IMR-90 (cell line): ENCODE data around the gene SCN4A. TPM values are rescaled to one million over a fixed set of nuclear protein-coding genes. Genes with fewer than 3 reads are reported as not detected.

Source experiments
- ATAC-seq: fragments of 200-7000 bp; cut with Tn5 transposase; 2 replicates; pipeline ENCODE4 v1.9.1; 2020; ENCODE audit warnings: low read depth, mild to moderate bottlenecking, moderate library complexity
- BruUV-seq: library from RNA; stranded (reverse); fragments of 400-500 nt; replicated peaks from 2 replicates; lab custom pipeline; 2021; lab: Mats Ljungman, UMichigan
- CTCF ChIA-PET: fragments of 300-600 bp; formaldehyde crosslinking; extraction: SDS; loops from one replicate; lab custom pipeline; 2021; ENCODE audit warnings: antibody characterized with exemption; lab: Yijun Ruan, JAX
- POLR2A ChIA-PET: fragments of 300-600 bp; sonication (Branson Sonifier 250); formaldehyde crosslinking; loops from one replicate; lab custom pipeline; 2022; ENCODE audit warnings: antibody characterized with exemption; ENCODE audit not compliant: unreplicated experiment; lab: Charles Lee
- DNase-seq: peaks from one replicate; pipeline ENCODE4 v3.0.0; 2013
- H2AFZ ChIP-seq: replicated peaks from 2 replicates; pipeline ENCODE3; 2013; ENCODE audit warnings: low read length, mild to moderate bottlenecking; ENCODE audit not compliant: poor library complexity
- H2AK5ac ChIP-seq: 2 replicates; pipeline ENCODE4 v1.6.1; 2013; ENCODE audit warnings: low read depth, low read length, inconsistent platforms
- H2AK9ac ChIP-seq: replicated peaks from 2 replicates; pipeline ENCODE3; 2013; ENCODE audit warnings: mild to moderate bottlenecking, low read depth, low read length, moderate library complexity; ENCODE audit not compliant: poor library complexity
- H2BK120ac ChIP-seq: 2 replicates; pipeline ENCODE4 v1.6.1; 2013; ENCODE audit warnings: low read depth, low read length, inconsistent platforms
- H2BK15ac ChIP-seq: 3 replicates; pipeline ENCODE4 v1.6.1; 2013; ENCODE audit warnings: low read depth, low read length, inconsistent platforms
- H2BK20ac ChIP-seq: 2 replicates; pipeline ENCODE4 v1.6.1; 2013; ENCODE audit warnings: low read depth, mild to moderate bottlenecking, inconsistent platforms, low read length, moderate library complexity
- H2BK5ac ChIP-seq: 2 replicates; pipeline ENCODE4 v1.6.1; 2013; ENCODE audit warnings: mild to moderate bottlenecking, low read depth, low read length, inconsistent platforms; ENCODE audit not compliant: poor library complexity, severe bottlenecking
- H3K14ac ChIP-seq: replicated peaks from 2 replicates; pipeline ENCODE4 v1.6.1; 2013; ENCODE audit warnings: low read depth, low read length, inconsistent platforms
- H3K18ac ChIP-seq: 2 replicates; pipeline ENCODE4 v1.6.1; 2013; ENCODE audit warnings: low read depth, low read length, control low read depth
- H3K23ac ChIP-seq: 2 replicates; pipeline ENCODE4 v1.6.1; 2013; ENCODE audit warnings: low read depth, low read length, inconsistent platforms
- H3K27ac ChIP-seq: 2 replicates; pipeline ENCODE4 v1.5.1; 2013; ENCODE audit warnings: mild to moderate bottlenecking, control low read depth, low read length; ENCODE audit not compliant: insufficient read depth
- H3K27me3 ChIP-seq: 2 replicates; pipeline ENCODE4 v1.6.1; 2013; ENCODE audit warnings: low read length; ENCODE audit not compliant: control insufficient read depth, insufficient read depth
- H3K36me3 ChIP-seq: 2 replicates; pipeline ENCODE4 v1.6.1; 2013; ENCODE audit warnings: low read length, mixed read lengths; ENCODE audit not compliant: control insufficient read depth, insufficient read depth
- H3K4ac ChIP-seq: 2 replicates; pipeline ENCODE4 v1.6.1; 2013; ENCODE audit warnings: low read depth, low read length, inconsistent platforms
- H3K4me1 ChIP-seq: 2 replicates; pipeline ENCODE4 v1.6.1; 2013; ENCODE audit warnings: low read length, mixed read lengths; ENCODE audit not compliant: control insufficient read depth, insufficient read depth
- H3K4me2 ChIP-seq: 2 replicates; pipeline ENCODE4 v1.6.1; 2013; ENCODE audit warnings: low read depth, mild to moderate bottlenecking, control low read depth, low read length, moderate library complexity
- H3K4me3 ChIP-seq: 2 replicates; pipeline ENCODE4 v1.5.1; 2013; ENCODE audit warnings: low read depth, mild to moderate bottlenecking, control low read depth, low read length, moderate library complexity; ENCODE audit not compliant: insufficient read depth
- H3K56ac ChIP-seq: 2 replicates; pipeline ENCODE4 v1.6.1; 2013; ENCODE audit warnings: low read length, inconsistent platforms; ENCODE audit not compliant: insufficient read depth; ENCODE audit errors: extremely low read depth
- H3K79me1 ChIP-seq, 2 experiments: 2 replicates each; pipeline ENCODE4 v1.6.1; 2013; ENCODE audit warnings: low read length in 2 of 2, inconsistent platforms in 1 of 2, low read depth in 1 of 2
- H3K9ac ChIP-seq: 2 replicates; pipeline ENCODE4 v1.6.1; 2013; ENCODE audit warnings: low read depth, low read length, control low read depth
- H3K9me1 ChIP-seq: 2 replicates; pipeline ENCODE4 v1.6.1; 2013; ENCODE audit warnings: low read length, inconsistent platforms; ENCODE audit not compliant: insufficient read depth
- H3K9me3 ChIP-seq: 2 replicates; pipeline ENCODE4 v1.6.1; 2013; ENCODE audit warnings: low read length; ENCODE audit not compliant: control insufficient read depth, insufficient read depth
- H4K20me1 ChIP-seq: 2 replicates; pipeline ENCODE4 v1.6.1; 2013; ENCODE audit warnings: low read length, inconsistent platforms; ENCODE audit not compliant: insufficient read depth
- H4K5ac ChIP-seq: 2 replicates; pipeline ENCODE4 v1.6.1; 2013; ENCODE audit warnings: mild to moderate bottlenecking, low read depth, low read length, control low read depth
- H4K8ac ChIP-seq, 2 experiments: 2 replicates each; pipeline ENCODE4 v1.6.1; 2013; ENCODE audit warnings: low read depth in 2 of 2, low read length in 2 of 2, control low read depth in 1 of 2, inconsistent platforms in 1 of 2
- H4K91ac ChIP-seq: 2 replicates; pipeline ENCODE4 v1.6.1; 2013; ENCODE audit warnings: low read depth, low read length, inconsistent platforms; ENCODE audit not compliant: insufficient read depth
- NFE2L2 ChIP-seq: fragments of 150-350 bp; IDR thresholded peaks from 2 replicates; pipeline ENCODE4 v1.6.1; 2016; ENCODE audit warnings: low read depth, mild to moderate bottlenecking, low read length
- WGBS, 2 experiments: methylation state at CpG; one replicate each; pipeline versions ENCODE4 v1.1.5 to v1.1.7; 2013; ENCODE audit warnings: missing lambda C conversion rate in 2 of 2; ENCODE audit not compliant: insufficient read length in 1 of 2; ENCODE audit errors: extremely low coverage in 2 of 2; 5-methylcytosine and 5-hydroxymethylcytosine counted together
- dilution Hi-C: fragments of 300-500 bp; cut with HindIII; formaldehyde crosslinking; loops from one replicate; pipeline ENCODE4 v1.14.3; 2018; ENCODE audit warnings: low sequenced_read_pairs; ENCODE audit not compliant: unreplicated experiment
- in situ Hi-C: fragments of 300-500 bp; cut with MboI; formaldehyde crosslinking; loops from 3 replicates; pipeline ENCODE4 v1.14.3; 2019; ENCODE audit warnings: low sequenced_read_pairs, inconsistent platforms, mixed read lengths
- intact Hi-C: fragments of 100-400 bp; cut with micrococcal nuclease; formaldehyde crosslinking; loops from 2 replicates; pipeline ENCODE4 v1.10.0; 2022
- polyA plus RNA-seq, 3 experiments: library from polyadenylated mRNA; depleted of rRNA; stranded (reverse); fragments of >200 nt; gene quantifications; 2 replicates each; pipeline ENCODE4 v1.2.3, GENCODE V29; 2012; ENCODE audit warnings: low replicate concordance in 1 of 3
- total RNA-seq: library from RNA; depleted of rRNA; stranded (reverse); fragments of >200 nt; gene quantifications from 2 replicates; pipeline ENCODE4 v1.2.3, GENCODE V29; 2012
- TF ChIP-seq, protein P1 (sequence below): fragments of 150-350 bp; IDR thresholded peaks from 2 replicates; pipeline ENCODE4 v1.6.1; 2017; ENCODE audit warnings: mild to moderate bottlenecking, antibody characterized with exemption, low read length, low read depth

SCN4A gene
- total and polyA plus RNA-seq, 2 of the 4 experiments (the other 2 are of a cell fraction): not detected

DNA sequence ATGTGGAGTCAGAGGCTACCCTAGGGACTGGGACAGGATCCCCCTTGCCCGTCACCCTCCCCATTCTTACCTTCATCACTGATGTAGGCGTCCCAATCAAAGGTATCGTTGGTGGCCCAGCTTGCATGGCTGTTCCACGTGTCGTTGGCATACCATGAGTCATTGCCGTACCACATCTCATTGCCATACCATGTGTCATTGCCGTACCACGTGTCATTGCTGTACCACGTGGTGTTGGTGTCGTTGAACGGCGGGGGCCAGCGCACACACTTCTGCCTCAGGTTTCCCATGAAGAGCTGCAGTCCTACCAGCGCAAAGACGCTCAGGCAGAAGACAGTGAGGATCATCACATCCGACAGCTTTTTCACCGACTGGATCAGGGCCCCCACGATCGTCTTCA is 4.8 kb downstream of the SCN4A start:
- Histone ChIP-seq H3K4me2 (no peak overlapping the region), H3K4me1 (no peaks in the 10 kb centered on the region), H3K9me1 (0 out of 2 replicates have a peak, but pooled peaks cover 3% of the 10 kb centered on the region), H4K20me1 (no peaks in the 10 kb centered on the region), H3K27ac (no peak overlapping the region), H2AK5ac (no peak overlapping the region), H3K14ac (no peak overlapping the region), H3K4ac (no peak overlapping the region), H2AFZ (no peak overlapping the region), H3K27me3 (peaks cover 26% of the 10 kb centered on the region), H2BK15ac (no peak overlapping the region), H3K9ac (no peak overlapping the region), H4K91ac (no peak overlapping the region), H3K4me3 (no peak overlapping the region), H2AK9ac (no peak overlapping the region), H3K79me1 (no peaks in the 10 kb centered on the region), H3K18ac (no peak overlapping the region), H2BK5ac (no peak overlapping the region), H3K36me3 (no peaks in the 10 kb centered on the region), H2BK120ac (no peak overlapping the region), H3K56ac (no peak overlapping the region), H2BK20ac (no peak overlapping the region), H3K9me3 (no peaks in the 10 kb centered on the region), H3K23ac (no peak overlapping the region), H4K5ac (no peak overlapping the region), H4K8ac (no peak overlapping the region)
- no TSS peak for BruUV-seq
- DNase-seq: peak; percentile 8
- ChIA-PET POLR2A (no interaction called here), CTCF (interaction anchor here (1.0 kb wide), 1 partner anchor 21 kb away, joined by 3 read pairs; no protein-coding TSS in a partner anchor)
- TF ChIP-seq, protein P1, sequence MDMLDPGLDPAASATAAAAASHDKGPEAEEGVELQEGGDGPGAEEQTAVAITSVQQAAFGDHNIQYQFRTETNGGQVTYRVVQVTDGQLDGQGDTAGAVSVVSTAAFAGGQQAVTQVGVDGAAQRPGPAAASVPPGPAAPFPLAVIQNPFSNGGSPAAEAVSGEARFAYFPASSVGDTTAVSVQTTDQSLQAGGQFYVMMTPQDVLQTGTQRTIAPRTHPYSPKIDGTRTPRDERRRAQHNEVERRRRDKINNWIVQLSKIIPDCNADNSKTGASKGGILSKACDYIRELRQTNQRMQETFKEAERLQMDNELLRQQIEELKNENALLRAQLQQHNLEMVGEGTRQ: peak; percentile 51; the same call in 1 of the 2 replicates
- no peak for TF ChIP-seq NFE2L2
- in situ Hi-C loops (no loop called here), dilution Hi-C loops (no loop called here), intact Hi-C loops (no loop called here)
- no peak for ATAC-seq
- 84% methylated on average over 17 of the region's 19 CpGs; no CpG with 5 or more reads in 1 of the 2 experiments for WGBS, 2 experiments
